ENCODE data around the gene AFP.

Gene AFP

GRCh38 chr4:73415807-73416238, 20.2 kb upstream of the AFP start:
- no peak for DNase-seq (ENCODE audit: low spot score)

DNA sequence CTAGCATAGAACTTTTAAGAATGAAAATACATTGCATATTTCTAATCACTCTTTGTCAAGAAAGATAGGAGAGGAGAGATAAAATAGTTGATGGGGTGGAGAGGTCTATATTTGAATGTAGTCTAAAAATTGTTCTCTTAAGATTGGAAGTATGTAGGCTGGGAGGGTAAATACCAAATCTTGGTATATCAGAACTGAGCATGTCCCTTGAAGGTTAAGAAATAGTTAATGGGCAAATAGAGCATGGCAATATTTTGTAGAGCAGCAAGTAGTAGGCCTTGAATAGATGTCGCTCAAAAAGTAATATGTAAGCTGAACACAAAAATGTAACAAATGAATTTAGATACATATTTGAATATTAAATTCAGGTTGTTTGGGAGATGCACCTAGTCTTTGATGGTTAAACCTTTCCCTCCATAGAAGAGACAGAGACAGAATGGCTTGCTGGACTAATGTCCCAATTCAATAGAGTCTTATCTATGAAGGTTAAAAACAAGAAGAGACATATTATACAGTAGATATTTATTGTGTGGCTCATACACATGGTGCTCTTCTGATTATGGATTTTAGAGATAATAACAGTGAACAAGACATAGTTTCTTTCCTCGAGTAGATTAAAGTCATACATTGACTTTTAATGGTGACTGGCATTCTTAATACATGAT, 19.5 kb upstream of the AFP start:
- DNase-seq (ENCODE audit: low spot score) = no peak

GRCh38 chr4:73417342-73417741, 18.7 kb upstream of the AFP start:
- no peak for DNase-seq (ENCODE audit: low spot score)

DNA sequence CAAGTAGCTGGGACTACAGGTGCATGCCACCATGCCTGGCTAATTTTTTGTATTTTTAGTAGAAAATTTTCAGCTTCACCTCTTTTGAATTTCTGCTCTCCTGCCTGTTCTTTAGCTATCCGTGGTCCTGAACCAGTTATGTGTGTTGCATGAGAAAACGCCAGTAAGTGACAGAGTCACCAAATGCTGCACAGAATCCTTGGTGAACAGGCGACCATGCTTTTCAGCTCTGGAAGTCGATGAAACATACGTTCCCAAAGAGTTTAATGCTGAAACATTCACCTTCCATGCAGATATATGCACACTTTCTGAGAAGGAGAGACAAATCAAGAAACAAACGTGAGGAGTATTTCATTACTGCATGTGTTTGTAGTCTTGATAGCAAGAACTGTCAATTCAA, 18.0 kb upstream of the AFP start:
- no peak for DNase-seq (ENCODE audit: low spot score)

DNA sequence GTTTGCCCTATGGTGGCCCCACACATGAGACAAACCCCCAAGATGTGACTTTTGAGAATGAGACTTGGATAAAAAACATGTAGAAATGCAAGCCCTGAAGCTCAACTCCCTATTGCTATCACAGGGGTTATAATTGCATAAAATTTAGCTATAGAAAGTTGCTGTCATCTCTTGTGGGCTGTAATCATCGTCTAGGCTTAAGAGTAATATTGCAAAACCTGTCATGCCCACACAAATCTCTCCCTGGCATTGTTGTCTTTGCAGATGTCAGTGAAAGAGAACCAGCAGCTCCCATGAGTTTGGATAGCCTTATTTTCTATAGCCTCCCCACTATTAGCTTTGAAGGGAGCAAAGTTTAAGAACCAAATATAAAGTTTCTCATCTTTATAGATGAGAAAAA, 17.3 kb upstream of the AFP start:
- no peak for DNase-seq (ENCODE audit: low spot score)

GRCh38 chr4:73419106-73420038, 16.6 kb upstream of the AFP start:
- DNase-seq (ENCODE audit: low spot score) = no peak

DNA sequence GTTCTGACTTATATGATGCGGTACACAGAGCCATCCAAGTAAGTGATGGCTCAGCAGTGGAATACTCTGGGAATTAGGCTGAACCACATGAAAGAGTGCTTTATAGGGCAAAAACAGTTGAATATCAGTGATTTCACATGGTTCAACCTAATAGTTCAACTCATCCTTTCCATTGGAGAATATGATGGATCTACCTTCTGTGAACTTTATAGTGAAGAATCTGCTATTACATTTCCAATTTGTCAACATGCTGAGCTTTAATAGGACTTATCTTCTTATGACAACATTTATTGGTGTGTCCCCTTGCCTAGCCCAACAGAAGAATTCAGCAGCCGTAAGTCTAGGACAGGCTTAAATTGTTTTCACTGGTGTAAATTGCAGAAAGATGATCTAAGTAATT, 15.4 kb upstream of the AFP start:
- DNase-seq (ENCODE audit: low spot score) = no peak

- DNase-seq (ENCODE audit: low spot score) = no peak
These were observed 14.1 kb upstream of the AFP start for GRCh38 chr4:73421708-73422457.

- no peak for DNase-seq (ENCODE audit: low spot score)
These were observed 13.6 kb upstream of the AFP start for GRCh38 chr4:73422458-73422752.

GRCh38 chr4:73423184-73423583, 12.8 kb upstream of the AFP start:
- no peak for DNase-seq (ENCODE audit: low spot score)

GRCh38 chr4:73426666-73427065, 9.4 kb upstream of the AFP start:
- no peak for DNase-seq (ENCODE audit: low spot score)

DNA sequence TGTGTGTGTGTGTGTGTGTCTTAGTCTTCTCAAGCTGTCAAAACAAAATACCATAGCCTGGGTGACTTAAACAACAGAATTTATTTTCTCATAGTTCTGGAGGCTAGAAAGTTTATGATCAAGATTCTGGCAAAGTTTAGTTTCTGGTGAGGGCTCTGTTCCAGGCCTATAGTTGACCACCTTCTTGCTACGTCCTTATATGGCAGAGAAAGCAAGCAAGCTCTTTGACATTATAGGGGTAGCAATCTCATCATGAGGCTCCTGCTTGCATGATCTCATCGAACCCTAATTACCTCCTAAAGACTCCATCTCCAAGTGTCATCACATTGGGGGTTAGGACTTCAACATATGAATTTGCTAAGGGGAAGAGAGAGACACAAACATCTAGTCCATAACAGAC, 6.9 kb upstream of the AFP start:
- no peak for DNase-seq (ENCODE audit: low spot score)

DNA sequence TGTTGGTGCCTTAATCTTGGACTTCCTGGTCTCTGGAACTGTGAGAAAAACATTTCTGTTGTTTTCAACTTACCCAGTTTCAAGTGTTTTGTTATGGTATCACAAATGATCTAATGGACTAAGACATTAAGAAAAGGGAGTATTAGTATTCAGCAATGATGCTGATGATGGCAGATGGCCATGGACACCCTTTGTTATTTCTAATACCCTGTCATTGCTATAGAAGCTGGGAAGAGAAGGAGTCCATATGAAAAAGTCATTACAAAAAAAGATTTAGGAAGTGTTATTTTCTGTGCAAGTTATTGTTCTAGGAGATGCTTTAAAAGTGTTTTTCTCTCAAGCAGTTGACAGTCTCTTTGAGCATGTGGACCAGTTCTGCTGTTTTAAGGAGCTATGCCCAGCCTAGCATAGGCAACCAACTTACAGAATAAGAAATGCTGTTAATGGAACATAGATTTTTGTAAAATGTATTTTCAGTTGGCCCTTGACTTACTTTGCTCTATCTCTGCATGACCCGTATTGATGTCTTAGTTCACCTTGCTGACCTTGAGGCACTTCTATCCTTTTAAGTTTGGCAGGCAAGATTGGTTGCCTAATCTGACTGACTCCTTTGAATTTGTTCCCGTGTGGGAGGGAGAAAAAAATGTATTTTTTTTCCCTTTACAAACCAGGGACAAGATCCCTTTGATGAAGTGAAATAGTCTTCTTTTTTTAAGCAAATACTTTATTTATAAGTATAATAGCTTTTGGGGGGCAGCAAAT, 6.0 kb upstream of the AFP start:
- no peak for DNase-seq (ENCODE audit: low spot score)

- DNase-seq (ENCODE audit: low spot score) = no peak
These were observed 4.2 kb upstream of the AFP start for GRCh38 chr4:73431813-73432168.

GRCh38 chr4:73432169-73433000, 3.6 kb upstream of the AFP start:
- DNase-seq (ENCODE audit: low spot score) = no peak

- DNase-seq (ENCODE audit: low spot score) = no peak
These were observed 2.9 kb upstream of the AFP start for GRCh38 chr4:73433140-73433539.

- DNase-seq (ENCODE audit: low spot score) = no peak
These were observed 1.7 kb upstream of the AFP start for GRCh38 chr4:73434311-73434710.

DNA sequence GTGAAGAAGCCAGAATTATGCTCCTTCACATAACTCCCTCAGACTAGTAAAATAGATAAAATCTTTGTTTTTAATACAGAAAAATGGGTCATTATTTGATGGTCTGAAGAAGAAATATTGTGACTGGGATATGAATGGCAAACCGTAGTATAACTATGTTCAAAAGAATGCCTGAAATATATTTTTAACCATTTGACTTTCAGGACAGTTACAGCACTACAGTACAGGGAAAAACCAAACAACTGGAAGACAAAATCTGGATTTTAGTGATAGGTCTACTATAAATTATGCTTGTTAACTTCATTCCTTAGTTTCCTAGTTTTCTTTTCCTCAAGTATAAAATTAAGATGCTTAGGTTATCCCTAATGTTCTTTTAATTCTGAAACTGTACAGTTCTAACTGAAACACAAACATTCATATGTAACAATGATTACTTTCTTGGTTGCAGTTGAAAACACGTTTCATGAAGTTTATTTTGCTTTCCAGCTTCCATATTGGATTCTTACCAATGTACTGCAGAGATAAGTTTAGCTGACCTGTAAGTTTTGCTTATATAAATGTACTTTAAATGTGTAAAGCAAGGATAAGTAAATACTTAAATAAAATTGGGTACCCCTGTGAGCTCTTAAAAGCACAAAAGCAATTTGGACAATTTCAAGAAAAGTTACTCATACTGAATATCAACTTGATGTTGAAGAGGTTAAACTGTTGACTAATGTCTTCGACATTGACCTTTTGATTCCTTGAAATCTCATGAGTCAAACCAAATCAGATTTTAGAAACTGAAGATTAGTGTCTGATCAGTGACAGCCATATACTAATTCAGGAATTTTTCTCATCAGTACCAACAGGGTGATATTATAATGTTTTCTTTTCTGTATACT, 895 bp downstream of the AFP start:
- DNase-seq (ENCODE audit: low spot score) = no peak

DNA sequence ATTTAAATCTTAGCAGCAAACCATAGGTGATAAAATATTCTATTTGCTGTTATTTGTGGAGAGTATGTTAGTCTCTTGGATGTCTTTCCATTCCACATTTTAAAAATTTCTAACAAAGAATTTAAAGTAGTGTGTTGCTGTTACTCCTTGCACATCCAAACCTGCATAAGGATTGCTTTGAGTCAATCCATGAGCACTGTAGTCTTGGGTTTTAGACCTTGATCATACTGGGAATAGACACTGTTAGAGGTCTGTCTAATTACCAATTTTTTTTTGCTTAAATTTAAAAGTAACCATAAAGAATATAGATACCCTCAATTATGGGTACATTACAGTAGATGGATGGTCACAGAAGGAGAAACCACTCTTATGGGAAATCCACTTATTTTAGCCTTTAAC, 1.5 kb downstream of the AFP start:
- DNase-seq (ENCODE audit: low spot score) = no peak

- DNase-seq (ENCODE audit: low spot score) = no peak
These were observed 2.0 kb downstream of the AFP start for GRCh38 chr4:73438048-73438447.
